ENCODE results near the gene KIAA1217. TPM values are rescaled to one million over a fixed set of nuclear protein-coding genes. Genes with fewer than 3 reads are reported as not detected.

The KIAA1217 gene
- total and polyA plus RNA-seq, 2 of the 4 experiments (the other 2 are of a cell fraction), result 3.4 to 4.4 TPM

GRCh38 chr10:24343686-24344085 is 134.7 kb downstream of the KIAA1217 start:
- no peak overlapping the region for H2AK9ac ChIP-seq (replicated peaks; ENCODE audit: low read depth, low read length, poor library complexity)
- H4K8ac ChIP-seq (ENCODE audit: low read depth in 2 of 2, low read length in 2 of 2), result peak overlapping the region; percentile 1 to 39; a peak in 2 of 4 replicates
- no peak overlapping the region for H2AFZ ChIP-seq (replicated peaks; ENCODE audit: low read length, poor library complexity)
- H4K20me1 ChIP-seq (ENCODE audit: insufficient read depth, low read length), result no peaks in the 10 kb centered on the region
- intact Hi-C loops (cut with micrococcal nuclease) (no loop called here), dilution Hi-C loops (cut with HindIII; ENCODE audit: low sequenced_read_pairs, unreplicated experiment) (no loop called here), in situ Hi-C loops (cut with MboI; ENCODE audit: low sequenced_read_pairs) (no loop called here)
- H3K79me1 ChIP-seq (ENCODE audit: low read depth in 1 of 2, low read length in 2 of 2), result no peaks in the 10 kb centered on the region
- H3K9ac ChIP-seq (ENCODE audit: low read depth, low read length), result no peak overlapping the region; the same call in 1 of the 2 replicates
- H2BK120ac ChIP-seq (ENCODE audit: low read depth, low read length), result peak overlapping the region; percentile 11
- peak overlapping the region; percentile 52; the same call in 1 of the 2 replicates for H3K4me2 ChIP-seq (ENCODE audit: low read depth, low read length)
- H2BK5ac ChIP-seq (ENCODE audit: low read depth, low read length, poor library complexity, severe bottlenecking), result peak overlapping the region; percentile 90
- TF ChIP-seq RCOR1 (IDR thresholded peaks at IDR 0.05; ENCODE audit: insufficient replicate concordance, low read length) (no peak), CHD1 (IDR thresholded peaks at IDR 0.05; ENCODE audit: low read depth, low read length) (no peak), RFX5 (IDR thresholded peaks at IDR 0.05; ENCODE audit: low read depth, low read length) (no peak), RAD21 (IDR thresholded peaks at IDR 0.05; ENCODE audit: low read length) (no peak), SMC3 (IDR thresholded peaks at IDR 0.05; ENCODE audit: low read depth, low read length) (no peak), NFE2L2 (IDR thresholded peaks at IDR 0.05; ENCODE audit: low read depth, low read length) (no peak), MAFK (IDR thresholded peaks at IDR 0.05; ENCODE audit: low read depth, low read length) (no peak), POLR2A (IDR thresholded peaks at IDR 0.05; ENCODE audit: low read depth, low read length) (no peak), FOS (IDR thresholded peaks at IDR 0.05; ENCODE audit: low read depth, low read length) (no peak), CEBPB (IDR thresholded peaks at IDR 0.05; ENCODE audit: low read depth, low read length) (no peak), BHLHE40 (IDR thresholded peaks at IDR 0.05; ENCODE audit: low read depth, low read length) (no peak)
- TF ChIP-seq, protein P1, sequence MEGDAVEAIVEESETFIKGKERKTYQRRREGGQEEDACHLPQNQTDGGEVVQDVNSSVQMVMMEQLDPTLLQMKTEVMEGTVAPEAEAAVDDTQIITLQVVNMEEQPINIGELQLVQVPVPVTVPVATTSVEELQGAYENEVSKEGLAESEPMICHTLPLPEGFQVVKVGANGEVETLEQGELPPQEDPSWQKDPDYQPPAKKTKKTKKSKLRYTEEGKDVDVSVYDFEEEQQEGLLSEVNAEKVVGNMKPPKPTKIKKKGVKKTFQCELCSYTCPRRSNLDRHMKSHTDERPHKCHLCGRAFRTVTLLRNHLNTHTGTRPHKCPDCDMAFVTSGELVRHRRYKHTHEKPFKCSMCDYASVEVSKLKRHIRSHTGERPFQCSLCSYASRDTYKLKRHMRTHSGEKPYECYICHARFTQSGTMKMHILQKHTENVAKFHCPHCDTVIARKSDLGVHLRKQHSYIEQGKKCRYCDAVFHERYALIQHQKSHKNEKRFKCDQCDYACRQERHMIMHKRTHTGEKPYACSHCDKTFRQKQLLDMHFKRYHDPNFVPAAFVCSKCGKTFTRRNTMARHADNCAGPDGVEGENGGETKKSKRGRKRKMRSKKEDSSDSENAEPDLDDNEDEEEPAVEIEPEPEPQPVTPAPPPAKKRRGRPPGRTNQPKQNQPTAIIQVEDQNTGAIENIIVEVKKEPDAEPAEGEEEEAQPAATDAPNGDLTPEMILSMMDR (conservative IDR thresholded peaks at IDR 0.05; ENCODE audit: low read depth, low read length), result no peak
- TF ChIP-seq, protein P2, sequence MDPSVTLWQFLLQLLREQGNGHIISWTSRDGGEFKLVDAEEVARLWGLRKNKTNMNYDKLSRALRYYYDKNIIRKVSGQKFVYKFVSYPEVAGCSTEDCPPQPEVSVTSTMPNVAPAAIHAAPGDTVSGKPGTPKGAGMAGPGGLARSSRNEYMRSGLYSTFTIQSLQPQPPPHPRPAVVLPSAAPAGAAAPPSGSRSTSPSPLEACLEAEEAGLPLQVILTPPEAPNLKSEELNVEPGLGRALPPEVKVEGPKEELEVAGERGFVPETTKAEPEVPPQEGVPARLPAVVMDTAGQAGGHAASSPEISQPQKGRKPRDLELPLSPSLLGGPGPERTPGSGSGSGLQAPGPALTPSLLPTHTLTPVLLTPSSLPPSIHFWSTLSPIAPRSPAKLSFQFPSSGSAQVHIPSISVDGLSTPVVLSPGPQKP (IDR thresholded peaks at IDR 0.05; ENCODE audit: borderline replicate concordance, low read depth, low read length), result no peak
- TF ChIP-seq, protein P3, sequence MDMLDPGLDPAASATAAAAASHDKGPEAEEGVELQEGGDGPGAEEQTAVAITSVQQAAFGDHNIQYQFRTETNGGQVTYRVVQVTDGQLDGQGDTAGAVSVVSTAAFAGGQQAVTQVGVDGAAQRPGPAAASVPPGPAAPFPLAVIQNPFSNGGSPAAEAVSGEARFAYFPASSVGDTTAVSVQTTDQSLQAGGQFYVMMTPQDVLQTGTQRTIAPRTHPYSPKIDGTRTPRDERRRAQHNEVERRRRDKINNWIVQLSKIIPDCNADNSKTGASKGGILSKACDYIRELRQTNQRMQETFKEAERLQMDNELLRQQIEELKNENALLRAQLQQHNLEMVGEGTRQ (IDR thresholded peaks at IDR 0.05; ENCODE audit: low read depth, low read length), result no peak
- H3K4me3 ChIP-seq (ENCODE audit: insufficient read depth, low read depth, low read length), result no peak overlapping the region
- H3K9me3 ChIP-seq (ENCODE audit: control insufficient read depth, insufficient read depth, low read length), result no peaks in the 10 kb centered on the region
- no peaks in the 10 kb centered on the region for H3K9me1 ChIP-seq (ENCODE audit: insufficient read depth, low read length)
- no peak overlapping the region for H4K91ac ChIP-seq (ENCODE audit: insufficient read depth, low read depth, low read length)
- H3K4ac ChIP-seq (ENCODE audit: low read depth, low read length), result no peak overlapping the region; the same call in 1 of the 2 replicates
- no peak overlapping the region for H2AK5ac ChIP-seq (ENCODE audit: low read depth, low read length)
- ChIA-PET POLR2A (ENCODE audit: unreplicated experiment) (interaction anchor here (0.6 kb wide), 1 partner anchor 136 kb away, joined by 8 read pairs; no protein-coding TSS in a partner anchor), CTCF (interaction anchor here (1.0 to 1.7 kb wide), 2 partner anchors 18 to 25 kb away, joined by 3 to 5 read pairs; no protein-coding TSS in a partner anchor)
- no peaks in the 10 kb centered on the region for H3K27me3 ChIP-seq (ENCODE audit: control insufficient read depth, insufficient read depth, low read length)
- H3K23ac ChIP-seq (ENCODE audit: low read depth, low read length), result no peak overlapping the region
- WGBS, 2 experiments (ENCODE audit: extremely low coverage in 2 of 2, insufficient read length in 1 of 2), result no CpG with 5 or more reads among the region's 4 CpGs
- H3K4me1 ChIP-seq (ENCODE audit: control insufficient read depth, insufficient read depth, low read length), result peaks cover 4% of the 10 kb centered on the region
- BruUV-seq (replicated peaks), result no TSS peak
- no peak overlapping the region; the same call in 1 of the 2 replicates for H3K27ac ChIP-seq (ENCODE audit: insufficient read depth, low read length)
- peak overlapping the region; percentile 88; the same call in 1 of the 2 replicates for H2BK20ac ChIP-seq (ENCODE audit: low read depth, low read length)
- peak overlapping the region; percentile 61; the same call in 1 of the 2 replicates for H3K14ac ChIP-seq (replicated peaks; ENCODE audit: low read depth, low read length)
- DNase-seq (no peak), ATAC-seq (ENCODE audit: low read depth) (0 out of 2 replicates have a peak, but pooled peaks have one; percentile 9)
- peak overlapping the region; percentile 91; the same call in 1 of the 2 replicates for H4K5ac ChIP-seq (ENCODE audit: low read depth, low read length)
- H3K36me3 ChIP-seq (ENCODE audit: control insufficient read depth, insufficient read depth, low read length), result no peaks in the 10 kb centered on the region
- peak overlapping the region; percentile 16; the same call in 1 of the 3 replicates for H2BK15ac ChIP-seq (ENCODE audit: low read depth, low read length)
- H3K56ac ChIP-seq (ENCODE audit: extremely low read depth, insufficient read depth, low read length), result 0 out of 2 replicates have a peak overlapping the region, but pooled peaks have one; percentile 11
- H3K18ac ChIP-seq (ENCODE audit: low read depth, low read length), result peak overlapping the region; percentile 97
